ENCODE data around the gene HIVEP1.

- TF ChIP-seq ZNF677 (tag by site-specific recombination; IDR thresholded peaks at IDR 0.05), result no peak
- no peak for TF ChIP-seq ZNF157 (tag by site-specific recombination; IDR thresholded peaks at IDR 0.05)
- no peak for TF ChIP-seq GLI4 (tag by site-specific recombination; IDR thresholded peaks at IDR 0.05)
- TF ChIP-seq ZNF747 (tag by site-specific recombination; IDR thresholded peaks at IDR 0.05), result no peak
- no peak for TF ChIP-seq ZBTB1 (tag by site-specific recombination; IDR thresholded peaks at IDR 0.05)
- TF ChIP-seq, protein P1, sequence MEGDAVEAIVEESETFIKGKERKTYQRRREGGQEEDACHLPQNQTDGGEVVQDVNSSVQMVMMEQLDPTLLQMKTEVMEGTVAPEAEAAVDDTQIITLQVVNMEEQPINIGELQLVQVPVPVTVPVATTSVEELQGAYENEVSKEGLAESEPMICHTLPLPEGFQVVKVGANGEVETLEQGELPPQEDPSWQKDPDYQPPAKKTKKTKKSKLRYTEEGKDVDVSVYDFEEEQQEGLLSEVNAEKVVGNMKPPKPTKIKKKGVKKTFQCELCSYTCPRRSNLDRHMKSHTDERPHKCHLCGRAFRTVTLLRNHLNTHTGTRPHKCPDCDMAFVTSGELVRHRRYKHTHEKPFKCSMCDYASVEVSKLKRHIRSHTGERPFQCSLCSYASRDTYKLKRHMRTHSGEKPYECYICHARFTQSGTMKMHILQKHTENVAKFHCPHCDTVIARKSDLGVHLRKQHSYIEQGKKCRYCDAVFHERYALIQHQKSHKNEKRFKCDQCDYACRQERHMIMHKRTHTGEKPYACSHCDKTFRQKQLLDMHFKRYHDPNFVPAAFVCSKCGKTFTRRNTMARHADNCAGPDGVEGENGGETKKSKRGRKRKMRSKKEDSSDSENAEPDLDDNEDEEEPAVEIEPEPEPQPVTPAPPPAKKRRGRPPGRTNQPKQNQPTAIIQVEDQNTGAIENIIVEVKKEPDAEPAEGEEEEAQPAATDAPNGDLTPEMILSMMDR (tag by site-specific recombination; IDR thresholded peaks at IDR 0.05), result no peak
- TF ChIP-seq ZNF777 (tag by site-specific recombination; IDR thresholded peaks at IDR 0.05; ENCODE audit: borderline replicate concordance), result no peak
- no peak for TF ChIP-seq ZNF426 (tag by site-specific recombination; IDR thresholded peaks at IDR 0.05)
These were observed 196.1 kb downstream of the HIVEP1 start for GRCh38 chr6:12208190-12208589.

Measured in HEK293 (cell line).